ENCODE results near the gene SLCO4A1.
"Not testable (repeated sequence)": the region's sequence is repeated elsewhere in the genome, so short reads cannot be mapped to it uniquely, and the experiment has no call there.

SLCO4A1 gene

GRCh38 chr20:62622877-62623487 lies 19.3 kb upstream of the SLCO4A1 start:
- no peaks in the 10 kb centered on the region for H3K36me3 ChIP-seq (ENCODE audit: control insufficient read depth in 5 of 5, insufficient read depth in 5 of 5, low read length in 5 of 5)
- peaks cover 0 to 9% (median 3%) of the 10 kb centered on the region in 5 donors for H3K27me3 ChIP-seq (ENCODE audit: control insufficient read depth in 5 of 5, insufficient read depth in 4 of 5, low read length in 5 of 5)
- peak overlapping the region in 4 of 5 donors; percentile 26 to 80 (median 58) for H3K9ac ChIP-seq (ENCODE audit: low read length in 5 of 5)
- peak overlapping the region in 4 of 5 donors; percentile 7 to 40 (median 28) for H3K4me3 ChIP-seq (ENCODE audit: low read depth in 1 of 5, low read length in 5 of 5)
- peak overlapping the region; percentile 87 for H3K27ac ChIP-seq (ENCODE audit: low read depth, low read length)
- no peaks in the 10 kb centered on the region for H3K9me3 ChIP-seq (ENCODE audit: control insufficient read depth in 5 of 5, low read length in 5 of 5)
- peaks cover 9 to 58% (median 36%) of the 10 kb centered on the region in 5 donors for H3K4me1 ChIP-seq (ENCODE audit: control insufficient read depth in 5 of 5, insufficient read depth in 5 of 5, low read length in 5 of 5)

DNA sequence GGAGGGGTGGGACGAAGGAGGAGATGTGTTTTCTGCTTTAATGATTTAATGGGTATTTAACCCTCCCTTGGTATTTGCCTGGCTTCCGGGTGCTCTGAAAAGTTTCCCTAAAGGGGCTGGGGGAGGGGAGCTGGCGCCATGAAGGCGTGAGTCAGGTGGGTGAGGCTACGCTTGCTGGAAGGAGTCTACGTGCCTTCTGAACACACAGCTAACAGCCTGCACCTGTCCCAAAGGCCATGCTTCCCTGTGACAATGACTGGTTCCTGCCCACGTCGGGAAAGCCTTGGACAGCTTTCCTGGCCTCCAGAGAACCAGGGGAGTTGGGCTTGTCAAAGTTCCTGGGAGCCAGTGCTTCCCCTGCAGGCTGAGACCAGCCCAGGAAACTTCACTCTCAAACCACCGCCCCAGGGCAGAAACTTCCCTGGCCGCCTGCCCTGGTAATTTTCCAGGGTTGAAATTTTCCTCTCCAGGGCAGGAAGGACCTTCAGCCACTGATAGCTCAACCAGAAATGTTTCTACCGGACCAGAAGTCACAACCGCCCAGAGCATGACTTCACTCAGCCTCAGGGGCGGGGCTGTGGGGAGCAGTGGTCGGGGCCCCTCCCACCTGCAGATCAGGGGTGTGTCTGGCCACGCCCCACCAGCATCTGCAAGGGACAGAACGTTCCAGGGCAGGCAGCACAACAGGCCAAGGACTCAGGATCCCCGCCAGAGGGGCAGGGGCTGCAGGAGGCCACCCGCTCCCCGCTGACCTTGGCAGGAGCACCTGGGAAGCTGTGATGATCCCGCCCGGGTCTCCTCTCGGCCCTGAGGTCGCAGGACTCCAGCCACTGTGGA lies 18.6 kb upstream of the SLCO4A1 start:
- peak overlapping the region; percentile 7 to 71 (median 29) for H3K4me3 ChIP-seq (ENCODE audit: low read depth in 1 of 5, low read length in 5 of 5)
- no peaks in the 10 kb centered on the region for H3K9me3 ChIP-seq (ENCODE audit: control insufficient read depth in 5 of 5, low read length in 5 of 5)
- H3K27me3 ChIP-seq (ENCODE audit: control insufficient read depth in 5 of 5, insufficient read depth in 4 of 5, low read length in 5 of 5), result peaks cover 0 to 6% (median 3%) of the 10 kb centered on the region in 5 donors
- peaks cover 9 to 52% (median 31%) of the 10 kb centered on the region in 5 donors for H3K4me1 ChIP-seq (ENCODE audit: control insufficient read depth in 5 of 5, insufficient read depth in 5 of 5, low read length in 5 of 5)
- no peaks in the 10 kb centered on the region for H3K36me3 ChIP-seq (ENCODE audit: control insufficient read depth in 5 of 5, insufficient read depth in 5 of 5, low read length in 5 of 5)
- peak overlapping the region; percentile 87 for H3K27ac ChIP-seq (ENCODE audit: low read depth, low read length)
- H3K9ac ChIP-seq (ENCODE audit: low read length in 5 of 5), result peak overlapping the region; percentile 9 to 80 (median 48)

GRCh38 chr20:62624325-62624690 lies 18.0 kb upstream of the SLCO4A1 start:
- Histone ChIP-seq H3K4me1 (ENCODE audit: control insufficient read depth in 5 of 5, insufficient read depth in 5 of 5, low read length in 5 of 5) (peaks cover 9 to 46% (median 29%) of the 10 kb centered on the region in 5 donors), H3K27me3 (ENCODE audit: control insufficient read depth in 5 of 5, insufficient read depth in 4 of 5, low read length in 5 of 5) (peaks cover 0 to 6% (median 3%) of the 10 kb centered on the region in 5 donors), H3K27ac (ENCODE audit: low read depth, low read length) (peak overlapping the region; percentile 87), H3K36me3 (ENCODE audit: control insufficient read depth in 5 of 5, insufficient read depth in 5 of 5, low read length in 5 of 5) (no peaks in the 10 kb centered on the region), H3K9ac (ENCODE audit: low read length in 5 of 5) (peak overlapping the region in 2 of 5 donors; percentile 33 to 69), H3K9me3 (ENCODE audit: control insufficient read depth in 5 of 5, low read length in 5 of 5) (no peaks in the 10 kb centered on the region), H3K4me3 (ENCODE audit: low read depth in 1 of 5, low read length in 5 of 5) (peak overlapping the region in 1 of 5 donors; percentile 9)

GRCh38 chr20:62624719-62625453 lies 17.4 kb upstream of the SLCO4A1 start:
- H3K27me3 ChIP-seq (ENCODE audit: control insufficient read depth in 5 of 5, insufficient read depth in 4 of 5, low read length in 5 of 5), result peaks cover 0 to 6% (median 3%) of the 10 kb centered on the region in 5 donors
- H3K4me3 ChIP-seq (ENCODE audit: low read depth in 1 of 5, low read length in 5 of 5), result no peak overlapping the region
- peaks cover 9 to 45% (median 29%) of the 10 kb centered on the region in 5 donors for H3K4me1 ChIP-seq (ENCODE audit: control insufficient read depth in 5 of 5, insufficient read depth in 5 of 5, low read length in 5 of 5)
- peak overlapping the region in 1 of 5 donors; percentile 33 for H3K9ac ChIP-seq (ENCODE audit: low read length in 5 of 5)
- peak overlapping the region; percentile 87 for H3K27ac ChIP-seq (ENCODE audit: low read depth, low read length)
- H3K36me3 ChIP-seq (ENCODE audit: control insufficient read depth in 5 of 5, insufficient read depth in 5 of 5, low read length in 5 of 5), result no peaks in the 10 kb centered on the region
- no peaks in the 10 kb centered on the region for H3K9me3 ChIP-seq (ENCODE audit: control insufficient read depth in 5 of 5, low read length in 5 of 5)

DNA sequence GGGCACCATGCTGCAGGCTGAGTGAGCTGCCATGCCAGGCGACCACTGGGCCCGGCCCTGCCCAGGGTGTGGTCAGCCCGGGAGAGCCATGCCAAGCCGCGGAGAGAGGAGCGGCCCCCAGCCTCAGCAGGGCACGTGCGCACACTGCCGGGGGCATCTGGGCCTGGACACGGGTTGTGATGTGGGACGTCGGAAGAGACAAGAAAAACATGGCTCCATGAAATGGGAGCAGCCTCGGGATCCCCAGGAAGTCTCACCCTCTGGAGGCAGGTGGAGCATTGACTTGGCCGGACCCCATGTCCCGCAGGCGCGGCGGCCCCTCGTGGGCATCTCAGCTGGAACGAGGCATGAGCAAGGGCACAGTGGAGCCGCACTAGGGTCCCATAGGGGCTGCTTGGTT lies 16.8 kb upstream of the SLCO4A1 start:
- peaks cover 0 to 6% (median 4%) of the 10 kb centered on the region in 5 donors for H3K27me3 ChIP-seq (ENCODE audit: control insufficient read depth in 5 of 5, insufficient read depth in 4 of 5, low read length in 5 of 5)
- H3K27ac ChIP-seq (ENCODE audit: low read depth, low read length), result no peak overlapping the region
- H3K36me3 ChIP-seq (ENCODE audit: control insufficient read depth in 5 of 5, insufficient read depth in 5 of 5, low read length in 5 of 5), result no peaks in the 10 kb centered on the region
- H3K4me3 ChIP-seq (ENCODE audit: low read depth in 1 of 5, low read length in 5 of 5), result no peak overlapping the region
- H3K4me1 ChIP-seq (ENCODE audit: control insufficient read depth in 5 of 5, insufficient read depth in 5 of 5, low read length in 5 of 5), result peaks cover 9 to 45% (median 29%) of the 10 kb centered on the region in 5 donors
- no peak overlapping the region for H3K9ac ChIP-seq (ENCODE audit: low read length in 5 of 5)
- no peaks in the 10 kb centered on the region for H3K9me3 ChIP-seq (ENCODE audit: control insufficient read depth in 5 of 5, low read length in 5 of 5)

GRCh38 chr20:62625921-62626547 lies 16.3 kb upstream of the SLCO4A1 start:
- Histone ChIP-seq H3K9me3 (ENCODE audit: control insufficient read depth in 5 of 5, low read length in 5 of 5) (no peaks in the 10 kb centered on the region), H3K9ac (ENCODE audit: low read length in 5 of 5) (no peak overlapping the region), H3K4me1 (ENCODE audit: control insufficient read depth in 5 of 5, insufficient read depth in 5 of 5, low read length in 5 of 5) (peaks cover 9 to 45% (median 29%) of the 10 kb centered on the region in 5 donors), H3K4me3 (ENCODE audit: low read depth in 1 of 5, low read length in 5 of 5) (no peak overlapping the region), H3K27me3 (ENCODE audit: control insufficient read depth in 5 of 5, insufficient read depth in 4 of 5, low read length in 5 of 5) (peaks cover 0 to 9% (median 4%) of the 10 kb centered on the region in 5 donors), H3K27ac (ENCODE audit: low read depth, low read length) (no peak overlapping the region), H3K36me3 (ENCODE audit: control insufficient read depth in 5 of 5, insufficient read depth in 5 of 5, low read length in 5 of 5) (no peaks in the 10 kb centered on the region)

DNA sequence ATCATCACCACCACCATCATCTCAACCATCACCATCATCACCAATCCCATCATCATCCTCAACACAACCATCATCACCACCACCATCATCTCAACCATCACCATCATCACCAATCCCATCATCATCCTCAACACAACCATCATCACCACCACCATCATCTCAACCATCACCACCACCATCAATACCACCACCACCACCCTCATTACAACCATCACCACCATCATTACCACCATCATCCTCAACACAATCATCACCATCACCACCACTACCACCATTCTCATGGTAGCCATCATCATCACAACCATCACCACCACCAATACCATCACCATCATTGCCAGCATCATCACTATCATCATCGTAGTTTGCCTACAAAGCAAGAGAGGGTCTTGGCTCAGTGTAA lies 14.9 kb upstream of the SLCO4A1 start:
- not testable (repeated sequence) for H3K4me3 ChIP-seq (ENCODE audit: low read depth in 1 of 5, low read length in 5 of 5); H3K27ac ChIP-seq (ENCODE audit: low read depth, low read length); H3K9ac ChIP-seq (ENCODE audit: low read length in 5 of 5); H3K9me3 ChIP-seq (ENCODE audit: control insufficient read depth in 5 of 5, low read length in 5 of 5); H3K36me3 ChIP-seq (ENCODE audit: control insufficient read depth in 5 of 5, insufficient read depth in 5 of 5, low read length in 5 of 5)
- Histone ChIP-seq H3K27me3 (ENCODE audit: control insufficient read depth in 5 of 5, insufficient read depth in 4 of 5, low read length in 5 of 5) (peaks cover 0 to 12% (median 7%) of the 10 kb centered on the region in 5 donors), H3K4me1 (ENCODE audit: control insufficient read depth in 5 of 5, insufficient read depth in 5 of 5, low read length in 5 of 5) (peaks cover 9 to 45% (median 29%) of the 10 kb centered on the region in 5 donors)

GRCh38 chr20:62627901-62628612 lies 14.2 kb upstream of the SLCO4A1 start:
- no peak overlapping the region for H3K4me3 ChIP-seq (ENCODE audit: low read depth in 1 of 5, low read length in 5 of 5)

DNA sequence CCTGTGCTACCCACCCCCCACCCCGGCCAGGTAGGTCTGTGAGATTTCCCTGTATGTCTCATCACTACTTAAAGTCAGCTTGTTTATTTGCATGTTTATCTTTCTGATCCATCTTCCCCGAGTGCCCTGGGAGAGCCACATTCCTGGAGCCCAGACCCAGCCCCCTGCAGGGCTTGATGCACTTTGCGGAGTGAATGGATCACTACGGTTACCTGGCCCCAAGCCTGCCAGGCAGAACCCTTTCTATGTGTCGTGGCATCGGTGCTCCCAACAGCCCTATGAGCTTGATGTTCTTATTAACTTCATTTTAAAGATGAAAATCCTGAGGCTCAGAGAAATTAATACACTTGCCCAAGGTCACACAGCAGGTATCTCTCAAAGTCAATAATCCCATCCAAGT lies 13.6 kb upstream of the SLCO4A1 start:
- H3K27ac ChIP-seq (ENCODE audit: low read depth, low read length), result no peak overlapping the region

More at GRCh38 chr20:62627901-62628612, 14.2 kb upstream of the SLCO4A1 start:
- no peaks in the 10 kb centered on the region for H3K36me3 ChIP-seq (ENCODE audit: control insufficient read depth in 5 of 5, insufficient read depth in 5 of 5, low read length in 5 of 5)
- H3K27me3 ChIP-seq (ENCODE audit: control insufficient read depth in 5 of 5, insufficient read depth in 4 of 5, low read length in 5 of 5), result peaks cover 4 to 12% (median 7%) of the 10 kb centered on the region in 5 donors
- H3K27ac ChIP-seq (ENCODE audit: low read depth, low read length), result no peak overlapping the region
- H3K9me3 ChIP-seq (ENCODE audit: control insufficient read depth in 5 of 5, low read length in 5 of 5), result no peaks in the 10 kb centered on the region
- peaks cover 7 to 45% (median 23%) of the 10 kb centered on the region in 5 donors for H3K4me1 ChIP-seq (ENCODE audit: control insufficient read depth in 5 of 5, insufficient read depth in 5 of 5, low read length in 5 of 5)
- H3K9ac ChIP-seq (ENCODE audit: low read length in 5 of 5), result no peak overlapping the region

More for the DNA sequence above, 13.6 kb upstream of the SLCO4A1 start:
- peaks cover 6 to 15% (median 7%) of the 10 kb centered on the region in 5 donors for H3K27me3 ChIP-seq (ENCODE audit: control insufficient read depth in 5 of 5, insufficient read depth in 4 of 5, low read length in 5 of 5)
- H3K4me1 ChIP-seq (ENCODE audit: control insufficient read depth in 5 of 5, insufficient read depth in 5 of 5, low read length in 5 of 5), result peaks cover 4 to 40% (median 17%) of the 10 kb centered on the region in 5 donors
- H3K9me3 ChIP-seq (ENCODE audit: control insufficient read depth in 5 of 5, low read length in 5 of 5), result no peaks in the 10 kb centered on the region
- no peak overlapping the region for H3K4me3 ChIP-seq (ENCODE audit: low read depth in 1 of 5, low read length in 5 of 5)
- no peak overlapping the region for H3K9ac ChIP-seq (ENCODE audit: low read length in 5 of 5)
- no peaks in the 10 kb centered on the region for H3K36me3 ChIP-seq (ENCODE audit: control insufficient read depth in 5 of 5, insufficient read depth in 5 of 5, low read length in 5 of 5)

Data from subcutaneous abdominal adipose tissue (tissue), 5 donors.